ENCODE results near the gene NFU1. TPM values are rescaled to one million over a fixed set of nuclear protein-coding genes. Genes with fewer than 3 reads are reported as not detected.

Gene NFU1
- total and polyA plus RNA-seq, 11 donors: 61.5 to 156 (median 110) TPM

GRCh38 chr2:69416147-69416546, 21.1 kb downstream of the NFU1 start:
- 73 to 81% (median 79%) methylated on average over 1 of the region's 1 CpG for WGBS, 4 donors
- no peaks in the 10 kb centered on the region for H3K27me3 ChIP-seq
- no peaks in the 10 kb centered on the region for H3K9me3 ChIP-seq
- no peaks in the 10 kb centered on the region for H3K4me1 ChIP-seq
- H3K27ac ChIP-seq: no peak overlapping the region
- ATAC-seq: no peak
- intact Hi-C loops (cut with DNase I): no loop called here
- TF ChIP-seq POLR2A (IDR thresholded peaks at IDR 0.05): no peak
- TF ChIP-seq, protein P1, sequence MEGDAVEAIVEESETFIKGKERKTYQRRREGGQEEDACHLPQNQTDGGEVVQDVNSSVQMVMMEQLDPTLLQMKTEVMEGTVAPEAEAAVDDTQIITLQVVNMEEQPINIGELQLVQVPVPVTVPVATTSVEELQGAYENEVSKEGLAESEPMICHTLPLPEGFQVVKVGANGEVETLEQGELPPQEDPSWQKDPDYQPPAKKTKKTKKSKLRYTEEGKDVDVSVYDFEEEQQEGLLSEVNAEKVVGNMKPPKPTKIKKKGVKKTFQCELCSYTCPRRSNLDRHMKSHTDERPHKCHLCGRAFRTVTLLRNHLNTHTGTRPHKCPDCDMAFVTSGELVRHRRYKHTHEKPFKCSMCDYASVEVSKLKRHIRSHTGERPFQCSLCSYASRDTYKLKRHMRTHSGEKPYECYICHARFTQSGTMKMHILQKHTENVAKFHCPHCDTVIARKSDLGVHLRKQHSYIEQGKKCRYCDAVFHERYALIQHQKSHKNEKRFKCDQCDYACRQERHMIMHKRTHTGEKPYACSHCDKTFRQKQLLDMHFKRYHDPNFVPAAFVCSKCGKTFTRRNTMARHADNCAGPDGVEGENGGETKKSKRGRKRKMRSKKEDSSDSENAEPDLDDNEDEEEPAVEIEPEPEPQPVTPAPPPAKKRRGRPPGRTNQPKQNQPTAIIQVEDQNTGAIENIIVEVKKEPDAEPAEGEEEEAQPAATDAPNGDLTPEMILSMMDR (IDR thresholded peaks at IDR 0.05): no peak
- no peak for DNase-seq
- H3K4me3 ChIP-seq: no peak overlapping the region
- H3K36me3 ChIP-seq: peaks cover 0 to 100% (median 92%) of the 10 kb centered on the region in 9 donors

DNA sequence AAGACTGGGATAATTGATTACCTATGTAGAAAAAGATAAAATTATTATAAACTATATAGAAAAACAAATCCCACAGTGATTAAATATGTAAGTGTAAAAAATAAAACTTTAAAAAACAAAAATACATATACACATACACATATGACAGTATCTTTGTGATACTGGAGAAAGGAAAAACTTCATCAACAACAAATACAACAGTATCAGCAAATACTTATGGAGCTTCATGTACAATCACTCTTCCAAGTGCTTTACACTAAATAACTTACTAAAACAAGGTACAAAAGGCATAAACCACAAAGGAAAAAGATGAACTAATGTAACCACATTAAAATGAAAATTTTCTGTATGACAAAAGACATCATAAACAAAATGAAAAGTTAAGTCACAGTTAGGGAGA, 26.1 kb downstream of the NFU1 start:
- Histone ChIP-seq H3K9me3 (no peaks in the 10 kb centered on the region), H3K36me3 (peaks cover 0 to 94% (median 86%) of the 10 kb centered on the region in 9 donors), H3K27ac (no peak overlapping the region), H3K4me3 (no peak overlapping the region), H3K4me1 (no peaks in the 10 kb centered on the region), H3K27me3 (no peaks in the 10 kb centered on the region)
- no peak for ATAC-seq
- no peak for DNase-seq
- intact Hi-C loops (cut with DNase I): no loop called here
- TF ChIP-seq, protein P1 (IDR thresholded peaks at IDR 0.05): no peak
- TF ChIP-seq POLR2A (IDR thresholded peaks at IDR 0.05): no peak

DNA sequence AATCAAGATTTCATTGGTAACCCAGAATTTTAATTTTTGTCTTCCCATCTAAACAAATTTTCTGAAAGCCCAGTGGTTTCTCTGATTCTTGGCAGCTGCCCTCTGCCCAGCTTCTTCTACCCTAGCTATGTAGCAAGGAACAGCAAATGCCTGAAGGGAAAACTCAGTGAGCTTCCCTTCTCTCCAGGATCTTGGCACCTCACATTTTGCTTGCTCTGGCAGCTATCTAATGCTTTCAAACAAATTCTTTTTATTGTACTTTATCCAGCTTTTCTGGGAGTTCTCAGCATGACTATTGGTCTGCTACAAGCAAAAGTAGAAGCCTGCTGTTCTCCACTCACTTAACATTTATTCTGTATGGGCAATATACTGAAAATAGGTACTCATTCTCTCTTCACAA, 31.9 kb downstream of the NFU1 start:
- Histone ChIP-seq H3K36me3 (peaks cover 0 to 97% (median 87%) of the 10 kb centered on the region in 9 donors), H3K27me3 (no peaks in the 10 kb centered on the region), H3K4me3 (no peak overlapping the region), H3K9me3 (peaks cover 0 to 8% (median 0%) of the 10 kb centered on the region in 12 donors), H3K4me1 (no peaks in the 10 kb centered on the region), H3K27ac (no peak overlapping the region)
- intact Hi-C loops (cut with DNase I): no loop called here
- TF ChIP-seq, protein P1 (IDR thresholded peaks at IDR 0.05): no peak
- TF ChIP-seq POLR2A (IDR thresholded peaks at IDR 0.05): no peak
- DNase-seq (no peak), ATAC-seq (no peak)

DNA sequence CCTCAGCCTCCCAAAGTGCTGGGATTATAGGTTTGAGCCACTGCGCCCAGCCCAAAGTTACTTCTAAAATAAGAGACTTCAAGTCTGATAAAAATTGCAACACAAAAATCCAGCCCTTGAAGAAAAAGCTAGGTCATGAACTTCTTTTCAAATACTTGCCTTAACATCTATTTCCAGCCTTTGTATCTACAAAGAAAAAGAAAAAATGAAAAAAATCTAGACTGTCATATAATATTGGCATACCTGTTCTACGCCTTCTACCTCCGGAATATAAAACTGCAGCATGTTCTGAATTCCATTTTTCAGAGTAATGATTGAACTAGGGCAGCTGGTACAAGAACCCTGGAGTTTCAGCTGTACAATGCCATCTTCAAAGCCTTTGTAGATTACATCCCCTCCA, 37.1 kb downstream of the NFU1 start:
- DNase-seq (no peak), ATAC-seq (no peak)
- intact Hi-C loops (cut with DNase I): loop anchor here in 1 of 10 donors (2.0 kb wide), 1 partner anchor 65 kb away; no protein-coding TSS in a partner anchor
- H3K27me3 ChIP-seq: no peaks in the 10 kb centered on the region
- peaks cover 0 to 95% (median 75%) of the 10 kb centered on the region in 9 donors for H3K36me3 ChIP-seq
- H3K4me1 ChIP-seq: peaks cover 0 to 15% (median 5%) of the 10 kb centered on the region in 12 donors
- WGBS, 4 donors: 97 to 98% (median 97%) methylated on average over 3 of the region's 3 CpGs
- H3K4me3 ChIP-seq: no peak overlapping the region
- peaks cover 0 to 8% (median 0%) of the 10 kb centered on the region in 12 donors for H3K9me3 ChIP-seq
- no peak overlapping the region for H3K27ac ChIP-seq
- TF ChIP-seq, protein P1 (IDR thresholded peaks at IDR 0.05): no peak
- no peak for TF ChIP-seq POLR2A (IDR thresholded peaks at IDR 0.05)
